HFF-Myc (cell line): ENCODE measurements around the gene PDCD7.

Experiments used
- DNase-seq: peaks from one replicate; pipeline ENCODE4 v3.0.0-alpha.2; 2011; ENCODE audit warnings: low read depth; ENCODE audit errors: extremely low read depth
- H3K4me3 ChIP-seq: replicated peaks from 2 replicates; pipeline ENCODE4 v1.5.1; 2011; ENCODE audit warnings: low read depth, mild to moderate bottlenecking, control low read depth, low read length
- TF ChIP-seq, protein P1 (sequence below): IDR thresholded peaks from 2 replicates; pipeline ENCODE4 v1.5.1; 2012; ENCODE audit warnings: mild to moderate bottlenecking, low read depth, low read length, control low read depth; ENCODE audit errors: missing control alignments

PDCD7 gene

DNA sequence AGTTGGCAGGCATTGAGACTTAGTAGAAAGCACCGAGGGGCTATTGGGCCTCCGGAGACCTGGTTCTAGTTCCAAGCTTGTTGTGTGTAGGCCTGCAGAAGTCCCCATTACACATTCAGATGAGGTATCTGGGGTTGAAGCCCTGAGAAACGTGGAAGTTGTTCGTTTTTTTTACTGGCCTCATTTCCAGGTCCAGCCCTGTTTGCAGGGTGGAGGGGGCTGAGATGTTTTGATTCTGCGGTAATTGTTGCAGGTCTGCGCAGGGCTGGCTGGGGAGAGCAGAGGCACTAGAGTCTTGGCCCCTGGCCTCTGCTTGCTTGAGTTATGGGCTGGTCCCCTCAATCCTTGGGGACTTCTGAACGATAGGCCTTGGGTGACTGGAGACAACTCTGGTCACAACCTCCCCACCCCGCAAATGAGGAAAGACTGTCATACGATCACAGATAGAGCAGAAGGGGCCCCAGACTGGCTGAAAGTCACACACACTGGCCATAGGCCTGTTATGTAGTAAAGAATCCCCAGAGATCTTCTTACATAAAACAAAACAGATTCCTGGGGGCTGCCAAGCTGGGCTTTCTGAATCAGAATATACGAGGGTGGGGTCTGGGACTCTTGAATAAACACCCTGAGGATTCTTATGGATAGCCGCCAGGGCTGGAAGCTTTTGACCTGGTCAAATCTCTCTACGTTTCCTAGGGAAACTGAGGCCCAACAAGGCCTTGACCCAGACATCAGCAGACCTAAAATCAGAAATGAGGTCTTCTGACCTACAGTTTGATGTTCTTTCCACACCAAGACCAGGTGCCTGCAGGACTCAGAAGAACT, 41.5 kb downstream of the PDCD7 start:
- no peak overlapping the region for H3K4me3 ChIP-seq

DNA sequence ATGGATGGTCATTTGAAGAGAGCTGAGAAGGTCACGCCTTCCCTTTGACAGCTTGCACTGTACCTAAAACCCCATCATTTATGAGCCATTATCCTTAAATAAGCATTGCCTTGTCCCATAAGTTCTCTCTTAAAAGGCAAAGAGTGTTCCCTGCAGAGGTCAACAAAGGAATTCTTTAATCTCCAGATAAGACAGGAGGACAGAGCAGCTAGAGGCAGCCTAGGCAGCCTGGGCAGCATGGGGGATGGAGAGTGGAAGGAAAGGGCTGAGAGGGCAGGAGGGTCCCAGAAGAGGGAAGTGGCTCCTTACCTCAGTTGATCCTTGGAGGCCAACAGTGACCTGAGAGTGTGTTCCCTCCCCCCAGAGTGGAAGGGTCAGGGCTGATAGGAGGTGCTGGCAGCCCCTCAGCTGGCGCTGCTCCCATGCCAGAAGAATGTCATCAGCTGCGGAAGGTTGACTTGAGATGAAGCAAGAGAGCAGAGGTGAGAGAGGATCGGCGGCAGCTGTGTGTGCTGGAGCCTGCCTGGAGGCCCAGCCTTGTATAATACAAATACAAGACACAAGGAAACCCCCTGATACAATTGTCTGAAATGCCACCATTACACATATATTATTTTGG, 44.3 kb downstream of the PDCD7 start:
- no peak overlapping the region for H3K4me3 ChIP-seq
- no peak for DNase-seq
- TF ChIP-seq, protein P1, sequence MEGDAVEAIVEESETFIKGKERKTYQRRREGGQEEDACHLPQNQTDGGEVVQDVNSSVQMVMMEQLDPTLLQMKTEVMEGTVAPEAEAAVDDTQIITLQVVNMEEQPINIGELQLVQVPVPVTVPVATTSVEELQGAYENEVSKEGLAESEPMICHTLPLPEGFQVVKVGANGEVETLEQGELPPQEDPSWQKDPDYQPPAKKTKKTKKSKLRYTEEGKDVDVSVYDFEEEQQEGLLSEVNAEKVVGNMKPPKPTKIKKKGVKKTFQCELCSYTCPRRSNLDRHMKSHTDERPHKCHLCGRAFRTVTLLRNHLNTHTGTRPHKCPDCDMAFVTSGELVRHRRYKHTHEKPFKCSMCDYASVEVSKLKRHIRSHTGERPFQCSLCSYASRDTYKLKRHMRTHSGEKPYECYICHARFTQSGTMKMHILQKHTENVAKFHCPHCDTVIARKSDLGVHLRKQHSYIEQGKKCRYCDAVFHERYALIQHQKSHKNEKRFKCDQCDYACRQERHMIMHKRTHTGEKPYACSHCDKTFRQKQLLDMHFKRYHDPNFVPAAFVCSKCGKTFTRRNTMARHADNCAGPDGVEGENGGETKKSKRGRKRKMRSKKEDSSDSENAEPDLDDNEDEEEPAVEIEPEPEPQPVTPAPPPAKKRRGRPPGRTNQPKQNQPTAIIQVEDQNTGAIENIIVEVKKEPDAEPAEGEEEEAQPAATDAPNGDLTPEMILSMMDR: no peak

More for the DNA sequence above, 41.5 kb downstream of the PDCD7 start:
- TF ChIP-seq, protein P1: no peak
- no peak for DNase-seq

DNA sequence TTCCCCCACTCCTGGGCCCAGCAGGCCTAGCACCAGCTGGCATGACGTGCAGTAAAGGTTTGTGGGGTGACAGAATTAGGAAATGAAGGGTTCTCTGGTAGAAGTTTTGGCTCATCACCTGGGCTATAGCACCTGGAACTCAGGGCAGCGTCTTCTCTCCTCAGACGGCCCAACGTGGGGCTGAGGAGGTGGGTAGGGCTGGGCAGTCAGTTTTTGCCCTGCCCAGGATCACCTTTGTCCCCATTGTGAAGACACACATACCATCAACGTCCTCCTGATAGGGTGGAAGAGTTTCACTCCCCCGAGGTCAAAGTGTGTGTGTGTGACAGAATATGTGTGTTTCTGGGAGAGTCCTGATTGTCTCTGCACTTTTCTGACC, 45.0 kb downstream of the PDCD7 start:
- no peak overlapping the region for H3K4me3 ChIP-seq
- TF ChIP-seq, protein P1: no peak
- DNase-seq: no peak

DNA sequence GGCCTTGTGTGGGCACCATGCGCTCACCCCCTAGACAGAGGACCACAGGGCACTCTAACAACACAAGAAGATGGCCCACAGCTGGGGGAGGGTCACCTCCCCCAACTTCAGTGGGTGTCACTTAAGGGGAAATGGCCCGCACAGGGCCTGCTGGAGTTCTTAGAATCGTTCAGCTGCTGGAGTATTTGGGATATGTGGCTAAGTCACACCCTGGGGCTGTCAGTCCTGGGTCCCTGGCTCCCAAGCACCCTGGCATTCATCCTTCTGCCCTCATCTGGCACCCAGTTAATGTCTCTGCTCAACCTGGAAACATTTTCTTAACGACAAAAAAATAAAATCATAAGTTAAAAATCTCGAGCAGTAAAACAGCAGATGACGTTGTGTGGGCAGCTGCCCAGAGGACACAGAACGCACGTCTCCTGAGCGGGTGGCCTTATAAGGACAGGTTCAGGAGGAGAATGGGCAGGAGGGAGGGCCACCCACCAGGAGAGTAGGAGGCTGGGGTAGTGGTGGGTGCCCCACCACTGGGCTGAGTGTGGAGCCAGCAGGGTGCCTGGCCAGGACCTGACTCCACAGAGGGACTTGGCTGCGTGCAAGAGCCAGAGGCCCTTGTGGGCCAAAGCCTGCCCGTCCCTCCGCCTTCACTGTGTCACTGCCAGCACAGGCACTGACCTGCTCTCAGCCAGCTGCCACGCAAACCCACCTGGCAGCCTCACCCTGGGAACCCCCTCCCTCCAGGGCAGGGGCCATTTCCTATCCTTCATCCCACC, 45.5 kb downstream of the PDCD7 start:
- H3K4me3 ChIP-seq: no peak overlapping the region
- DNase-seq: no peak
- TF ChIP-seq, protein P1: no peak

DNA sequence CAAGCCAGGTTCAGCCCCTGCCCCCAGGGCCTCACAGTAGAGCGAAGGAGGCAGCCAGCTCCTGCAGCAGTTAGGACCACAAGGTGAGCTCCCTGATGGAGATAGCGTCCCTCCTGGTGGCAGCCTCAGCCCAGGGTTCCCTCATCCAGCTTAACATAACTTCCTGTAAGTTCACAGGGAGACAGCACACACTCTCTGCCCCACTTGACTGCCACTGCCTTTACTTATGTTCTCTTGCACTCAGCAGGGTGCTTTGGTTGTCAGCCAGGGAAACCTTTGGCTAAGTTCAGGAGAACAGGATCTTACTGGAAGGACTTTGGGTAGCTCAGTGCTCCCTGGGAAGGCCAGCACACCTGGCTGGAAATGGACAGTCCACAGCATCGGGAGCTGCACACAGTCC, 46.2 kb downstream of the PDCD7 start:
- TF ChIP-seq, protein P1: no peak
- H3K4me3 ChIP-seq: no peak overlapping the region
- DNase-seq: no peak

DNA sequence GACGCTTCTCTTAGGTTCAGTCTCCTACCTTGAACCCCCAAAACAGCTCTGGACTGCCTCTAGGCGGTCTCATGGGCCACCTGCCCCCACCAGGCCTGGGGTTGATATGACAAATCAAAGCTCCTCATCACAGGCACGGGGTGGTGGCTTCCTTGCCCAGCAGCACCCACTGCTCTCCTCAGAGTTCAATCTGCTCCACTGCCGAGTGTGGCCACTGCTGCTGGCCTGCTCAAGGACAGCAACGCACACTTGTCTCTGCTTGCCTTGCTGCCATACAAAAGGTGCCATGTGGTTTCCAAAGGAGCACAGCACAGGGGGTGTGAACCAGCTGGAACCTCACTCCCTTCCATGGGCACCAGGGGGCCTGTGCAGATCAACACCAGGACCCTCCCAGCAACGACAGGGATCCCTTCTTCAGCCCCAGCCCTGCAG, 46.9 kb downstream of the PDCD7 start:
- no peak for DNase-seq
- H3K4me3 ChIP-seq: no peak overlapping the region
- TF ChIP-seq, protein P1: no peak
